ENCODE data around the gene RACGAP1.

The RACGAP1 gene

DNA sequence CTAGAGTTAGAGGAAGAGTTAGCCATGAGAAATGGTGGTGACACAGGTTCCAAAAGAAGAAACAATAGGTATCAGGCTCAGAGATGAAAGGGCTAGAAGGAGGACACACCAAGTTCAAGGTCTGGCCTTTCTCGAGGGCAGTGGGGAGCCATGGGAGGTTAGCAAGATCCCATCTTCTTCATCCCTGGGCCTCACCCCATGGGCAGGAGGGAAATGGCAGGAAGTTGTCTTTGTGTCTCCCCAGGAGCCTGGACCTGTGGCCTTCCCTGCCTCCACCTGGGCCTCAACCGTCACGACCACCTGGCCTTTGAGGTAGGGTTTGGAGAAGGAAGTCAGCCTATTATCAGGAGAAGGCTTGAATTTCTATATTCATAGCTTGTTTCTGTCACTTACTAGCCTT lies 80.6 kb downstream of the RACGAP1 start:
- Histone ChIP-seq H3K18ac (ENCODE audit: low read length) (no peak overlapping the region), H3K9me3 (replicated peaks in 1 of 2; ENCODE audit: control insufficient read depth in 2 of 2, insufficient read depth in 1 of 2, low read depth in 1 of 2, low read length in 2 of 2) (no peaks in the 10 kb centered on the region), H3K14ac (ENCODE audit: low read length) (no peak overlapping the region), H3K4ac (ENCODE audit: low read length) (no peak overlapping the region), H3K4me3 (ENCODE audit: low read length in 2 of 2) (no peak overlapping the region), H3K23ac (ENCODE audit: low read depth, low read length, poor library complexity) (no peak overlapping the region), H4K8ac (ENCODE audit: low read depth, low read length) (no peak overlapping the region), H2AK5ac (ENCODE audit: low read depth, low read length) (no peak overlapping the region), H3K9ac (ENCODE audit: low read depth, low read length, poor library complexity) (no peak overlapping the region), H3K36me3 (replicated peaks in 1 of 2; ENCODE audit: control insufficient read depth in 2 of 2, insufficient read depth in 2 of 2, low read length in 2 of 2) (no peaks in the 10 kb centered on the region), H3K79me1 (ENCODE audit: low read depth, low read length) (no peaks in the 10 kb centered on the region), H3K27me3 (ENCODE audit: control insufficient read depth in 3 of 3, insufficient read depth in 3 of 3, low read depth in 1 of 3, low read length in 3 of 3) (peaks cover 0 to 78% (median 5%) of the 10 kb centered on the region in 3 experiments), H3K27ac (replicated peaks; ENCODE audit: low read length) (no peak overlapping the region), H2AFZ (ENCODE audit: low read length) (no peak overlapping the region), H3K4me2 (ENCODE audit: insufficient read depth, low read length, poor library complexity, severe bottlenecking) (no peak overlapping the region), H2BK120ac (ENCODE audit: low read depth, low read length) (no peak overlapping the region), H3K4me1 (ENCODE audit: control insufficient read depth in 2 of 2, insufficient read depth in 1 of 2, low read depth in 1 of 2, low read length in 2 of 2) (peaks cover 2% of the 10 kb centered on the region in 2 donors), H4K91ac (ENCODE audit: low read depth, low read length, poor library complexity) (no peak overlapping the region), H2BK15ac (ENCODE audit: low read length) (peak overlapping the region; percentile 14), H2BK12ac (ENCODE audit: low read length) (no peak overlapping the region), H2BK5ac (ENCODE audit: low read length) (no peak overlapping the region)
- no peak for DNase-seq (ENCODE audit: low spot score)
- WGBS, 2 donors (ENCODE audit: extremely low coverage in 2 of 2, insufficient read length in 2 of 2, insufficient replicate concordance in 1 of 2): no CpG with 5 or more reads among the region's 3 CpGs

DNA sequence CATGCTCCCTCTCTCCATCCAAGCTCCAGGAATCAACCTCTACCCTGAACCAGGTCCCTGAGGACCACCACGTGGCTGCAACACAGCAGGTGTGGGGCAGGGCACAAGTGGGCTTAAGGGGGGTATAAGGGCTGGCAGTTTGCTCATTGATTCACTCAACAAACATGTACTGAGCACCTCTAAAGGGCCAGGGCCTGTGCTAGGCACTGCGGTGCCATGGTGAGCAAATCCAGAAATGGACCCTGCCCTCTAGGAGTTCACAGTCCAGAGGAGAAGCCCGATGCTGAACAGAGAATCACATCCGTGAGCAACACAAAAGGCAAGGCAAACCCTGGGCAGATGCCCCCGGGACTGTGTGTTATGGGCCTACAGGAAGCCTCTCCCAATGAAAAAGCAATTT lies 81.2 kb downstream of the RACGAP1 start:
- peaks cover 2% of the 10 kb centered on the region in 2 donors for H3K4me1 ChIP-seq (ENCODE audit: control insufficient read depth in 2 of 2, insufficient read depth in 1 of 2, low read depth in 1 of 2, low read length in 2 of 2)
- H3K9ac ChIP-seq (ENCODE audit: low read depth, low read length, poor library complexity): no peak overlapping the region
- H3K4me2 ChIP-seq (ENCODE audit: insufficient read depth, low read length, poor library complexity, severe bottlenecking): no peak overlapping the region
- no peak overlapping the region for H2BK12ac ChIP-seq (ENCODE audit: low read length)
- H2BK15ac ChIP-seq (ENCODE audit: low read length): no peak overlapping the region
- WGBS, 2 donors (ENCODE audit: extremely low coverage in 2 of 2, insufficient read length in 2 of 2, insufficient replicate concordance in 1 of 2): no CpG with 5 or more reads among the region's 5 CpGs
- H3K79me1 ChIP-seq (ENCODE audit: low read depth, low read length): no peaks in the 10 kb centered on the region
- H3K18ac ChIP-seq (ENCODE audit: low read length): no peak overlapping the region
- H3K27ac ChIP-seq (replicated peaks; ENCODE audit: low read length): no peak overlapping the region
- no peak overlapping the region for H3K4ac ChIP-seq (ENCODE audit: low read length)
- no peak overlapping the region for H3K14ac ChIP-seq (ENCODE audit: low read length)
- no peak overlapping the region for H3K4me3 ChIP-seq (ENCODE audit: low read length in 2 of 2)
- peaks cover 0 to 76% (median 5%) of the 10 kb centered on the region in 3 experiments for H3K27me3 ChIP-seq (ENCODE audit: control insufficient read depth in 3 of 3, insufficient read depth in 3 of 3, low read depth in 1 of 3, low read length in 3 of 3)
- H2AFZ ChIP-seq (ENCODE audit: low read length): no peak overlapping the region
- H2AK5ac ChIP-seq (ENCODE audit: low read depth, low read length): no peak overlapping the region
- no peak overlapping the region for H4K91ac ChIP-seq (ENCODE audit: low read depth, low read length, poor library complexity)
- H4K8ac ChIP-seq (ENCODE audit: low read depth, low read length): no peak overlapping the region
- no peak for DNase-seq (ENCODE audit: low spot score)
- H3K9me3 ChIP-seq (replicated peaks in 1 of 2; ENCODE audit: control insufficient read depth in 2 of 2, insufficient read depth in 1 of 2, low read depth in 1 of 2, low read length in 2 of 2): no peaks in the 10 kb centered on the region
- no peak overlapping the region for H3K23ac ChIP-seq (ENCODE audit: low read depth, low read length, poor library complexity)
- H2BK120ac ChIP-seq (ENCODE audit: low read depth, low read length): no peak overlapping the region
- H3K36me3 ChIP-seq (replicated peaks in 1 of 2; ENCODE audit: control insufficient read depth in 2 of 2, insufficient read depth in 2 of 2, low read length in 2 of 2): no peaks in the 10 kb centered on the region
- no peak overlapping the region for H2BK5ac ChIP-seq (ENCODE audit: low read length)

DNA sequence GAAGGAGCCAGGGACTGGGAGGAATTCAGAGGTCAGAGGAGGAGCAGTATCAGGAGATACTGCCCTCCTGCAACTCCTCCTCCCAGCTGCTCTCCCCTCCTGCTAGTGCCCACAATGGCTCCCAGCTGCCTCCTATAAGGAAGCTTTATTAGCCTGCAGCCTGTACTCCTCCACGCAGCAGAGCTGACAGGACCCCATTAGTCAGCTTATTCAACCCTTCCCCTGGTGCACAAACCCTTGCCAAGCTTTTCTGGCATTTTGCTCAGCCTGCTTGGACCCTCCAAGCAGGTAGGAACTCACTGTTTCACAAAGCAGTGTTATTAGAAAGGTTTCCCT lies 81.7 kb downstream of the RACGAP1 start:
- H2BK12ac ChIP-seq (ENCODE audit: low read length): peak overlapping the region; percentile 26
- no peak overlapping the region for H3K4me3 ChIP-seq (ENCODE audit: low read length in 2 of 2)
- no peak overlapping the region for H2BK120ac ChIP-seq (ENCODE audit: low read depth, low read length)
- DNase-seq (ENCODE audit: low spot score): no peak
- no peak overlapping the region for H2BK5ac ChIP-seq (ENCODE audit: low read length)
- H3K36me3 ChIP-seq (replicated peaks in 1 of 2; ENCODE audit: control insufficient read depth in 2 of 2, insufficient read depth in 2 of 2, low read length in 2 of 2): no peaks in the 10 kb centered on the region
- no peak overlapping the region for H3K18ac ChIP-seq (ENCODE audit: low read length)
- no peak overlapping the region for H3K14ac ChIP-seq (ENCODE audit: low read length)
- peak overlapping the region; percentile 45 for H2BK15ac ChIP-seq (ENCODE audit: low read length)
- no peak overlapping the region for H3K9ac ChIP-seq (ENCODE audit: low read depth, low read length, poor library complexity)
- no peaks in the 10 kb centered on the region for H3K79me1 ChIP-seq (ENCODE audit: low read depth, low read length)
- no peak overlapping the region for H2AFZ ChIP-seq (ENCODE audit: low read length)
- H3K4me1 ChIP-seq (ENCODE audit: control insufficient read depth in 2 of 2, insufficient read depth in 1 of 2, low read depth in 1 of 2, low read length in 2 of 2): peaks cover 2% of the 10 kb centered on the region in 2 donors
- no peak overlapping the region for H4K91ac ChIP-seq (ENCODE audit: low read depth, low read length, poor library complexity)
- H3K4ac ChIP-seq (ENCODE audit: low read length): no peak overlapping the region
- no CpG with 5 or more reads among the region's 1 CpG for WGBS, 2 donors (ENCODE audit: extremely low coverage in 2 of 2, insufficient read length in 2 of 2, insufficient replicate concordance in 1 of 2)
- H4K8ac ChIP-seq (ENCODE audit: low read depth, low read length): no peak overlapping the region
- no peaks in the 10 kb centered on the region for H3K9me3 ChIP-seq (replicated peaks in 1 of 2; ENCODE audit: control insufficient read depth in 2 of 2, insufficient read depth in 1 of 2, low read depth in 1 of 2, low read length in 2 of 2)
- H3K23ac ChIP-seq (ENCODE audit: low read depth, low read length, poor library complexity): no peak overlapping the region
- no peak overlapping the region for H3K27ac ChIP-seq (replicated peaks; ENCODE audit: low read length)
- H3K27me3 ChIP-seq (ENCODE audit: control insufficient read depth in 3 of 3, insufficient read depth in 3 of 3, low read depth in 1 of 3, low read length in 3 of 3): peaks cover 0 to 76% (median 5%) of the 10 kb centered on the region in 3 experiments
- no peak overlapping the region for H3K4me2 ChIP-seq (ENCODE audit: insufficient read depth, low read length, poor library complexity, severe bottlenecking)
- peak overlapping the region; percentile 67 for H2AK5ac ChIP-seq (ENCODE audit: low read depth, low read length)

DNA sequence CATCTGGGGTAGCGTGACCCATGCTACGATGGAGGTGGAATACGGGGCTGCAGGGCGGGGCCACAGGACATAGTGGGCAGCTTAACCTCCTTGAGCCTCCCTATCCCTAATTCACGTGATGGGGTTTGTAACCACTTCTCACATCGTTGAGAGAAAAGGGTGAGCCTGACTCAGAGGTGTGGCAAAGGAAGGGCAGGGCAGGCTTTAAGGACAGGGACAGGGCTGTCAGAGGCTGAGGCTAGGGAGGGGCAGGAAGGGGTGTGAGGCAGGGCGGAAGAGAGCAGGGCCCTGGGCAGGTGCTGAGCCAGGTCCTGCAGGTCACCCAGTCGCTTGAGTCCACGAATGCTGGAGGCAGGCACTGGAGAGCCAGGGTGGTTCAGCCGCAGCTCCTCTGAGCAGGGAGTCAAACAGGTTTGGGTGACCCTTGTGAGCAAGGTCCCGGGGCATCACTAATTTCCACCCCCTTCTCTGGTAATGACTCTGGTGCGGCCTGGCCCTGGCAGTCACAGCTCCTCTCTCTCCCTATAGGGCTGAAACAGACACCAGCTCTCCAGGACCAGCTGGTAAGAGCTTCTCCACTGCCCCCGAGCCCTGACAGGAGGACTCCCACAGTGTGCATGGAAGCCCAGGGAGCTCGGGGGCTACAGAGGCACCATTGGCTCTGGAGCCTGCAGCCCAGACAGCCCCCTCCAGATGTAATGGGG lies 82.2 kb downstream of the RACGAP1 start:
- Histone ChIP-seq H3K4me3 (ENCODE audit: low read length in 2 of 2) (no peak overlapping the region), H3K23ac (ENCODE audit: low read depth, low read length, poor library complexity) (peak overlapping the region; percentile 56), H2BK12ac (ENCODE audit: low read length) (peak overlapping the region; percentile 26), H3K9me3 (replicated peaks in 1 of 2; ENCODE audit: control insufficient read depth in 2 of 2, insufficient read depth in 1 of 2, low read depth in 1 of 2, low read length in 2 of 2) (no peaks in the 10 kb centered on the region), H2AFZ (ENCODE audit: low read length) (no peak overlapping the region), H3K79me1 (ENCODE audit: low read depth, low read length) (no peaks in the 10 kb centered on the region), H2AK5ac (ENCODE audit: low read depth, low read length) (peak overlapping the region; percentile 67), H3K27me3 (ENCODE audit: control insufficient read depth in 3 of 3, insufficient read depth in 3 of 3, low read depth in 1 of 3, low read length in 3 of 3) (peaks cover 0 to 75% (median 5%) of the 10 kb centered on the region in 3 experiments), H3K9ac (ENCODE audit: low read depth, low read length, poor library complexity) (peak overlapping the region; percentile 61), H2BK15ac (ENCODE audit: low read length) (peak overlapping the region; percentile 45), H4K8ac (ENCODE audit: low read depth, low read length) (no peak overlapping the region), H2BK5ac (ENCODE audit: low read length) (no peak overlapping the region), H3K14ac (ENCODE audit: low read length) (peak overlapping the region; percentile 25), H3K27ac (replicated peaks; ENCODE audit: low read length) (no peak overlapping the region), H4K91ac (ENCODE audit: low read depth, low read length, poor library complexity) (no peak overlapping the region), H3K18ac (ENCODE audit: low read length) (peak overlapping the region; percentile 81), H3K4me1 (ENCODE audit: control insufficient read depth in 2 of 2, insufficient read depth in 1 of 2, low read depth in 1 of 2, low read length in 2 of 2) (peaks cover 2% of the 10 kb centered on the region in 2 donors), H2BK120ac (ENCODE audit: low read depth, low read length) (no peak overlapping the region), H3K36me3 (replicated peaks in 1 of 2; ENCODE audit: control insufficient read depth in 2 of 2, insufficient read depth in 2 of 2, low read length in 2 of 2) (no peaks in the 10 kb centered on the region), H3K4ac (ENCODE audit: low read length) (peak overlapping the region; percentile 27), H3K4me2 (ENCODE audit: insufficient read depth, low read length, poor library complexity, severe bottlenecking) (no peak overlapping the region)
- DNase-seq (ENCODE audit: low spot score): no peak
- WGBS, 2 donors (ENCODE audit: extremely low coverage in 2 of 2, insufficient read length in 2 of 2, insufficient replicate concordance in 1 of 2): no CpG with 5 or more reads among the region's 14 CpGs
